ENCODE results near the gene KLHL20.

The KLHL20 gene

GRCh38 chr1:173818459-173818858 is 103.7 kb downstream of the KLHL20 start:
- H3K9me3 ChIP-seq (ENCODE audit: insufficient read depth, low read length), result 0 out of 2 replicates have a peak, but pooled peaks cover 3% of the 10 kb centered on the region
- H3K4me1 ChIP-seq (ENCODE audit: insufficient read depth, insufficient read length), result no peaks in the 10 kb centered on the region
- H3K4me3 ChIP-seq (ENCODE audit: insufficient read length, low read depth), result no peak overlapping the region
- no peaks in the 10 kb centered on the region for H3K27me3 ChIP-seq (ENCODE audit: insufficient read depth, insufficient read length)
- no peak for DNase-seq (ENCODE audit: low read depth, low spot score)
- H3K9ac ChIP-seq (ENCODE audit: insufficient read length, low read depth), result no peak overlapping the region
- no peak for TF ChIP-seq ZNF274 (IDR thresholded peaks at IDR 0.05; ENCODE audit: low read depth, low read length)
- H3K36me3 ChIP-seq (ENCODE audit: insufficient read depth, insufficient read length, low read length), result peaks cover 38% of the 10 kb centered on the region

GRCh38 chr1:173821680-173822079 is 106.9 kb downstream of the KLHL20 start:
- Histone ChIP-seq H3K27me3 (ENCODE audit: insufficient read depth, insufficient read length) (no peaks in the 10 kb centered on the region), H3K9ac (ENCODE audit: insufficient read length, low read depth) (no peak overlapping the region), H3K9me3 (ENCODE audit: insufficient read depth, low read length) (0 out of 2 replicates have a peak, but pooled peaks cover 3% of the 10 kb centered on the region), H3K4me3 (ENCODE audit: insufficient read length, low read depth) (no peak overlapping the region), H3K36me3 (ENCODE audit: insufficient read depth, insufficient read length, low read length) (peaks cover 40% of the 10 kb centered on the region), H3K4me1 (ENCODE audit: insufficient read depth, insufficient read length) (no peaks in the 10 kb centered on the region)
- TF ChIP-seq YY1 (IDR thresholded peaks at IDR 0.05; ENCODE audit: insufficient read depth, insufficient read length) (no peak), SUZ12 (IDR thresholded peaks at IDR 0.05; ENCODE audit: extremely low read depth, insufficient read depth, insufficient read length) (no peak), ZNF274 (IDR thresholded peaks at IDR 0.05; ENCODE audit: low read depth, low read length) (no peak)
- DNase-seq (ENCODE audit: low read depth, low spot score), result no peak

DNA sequence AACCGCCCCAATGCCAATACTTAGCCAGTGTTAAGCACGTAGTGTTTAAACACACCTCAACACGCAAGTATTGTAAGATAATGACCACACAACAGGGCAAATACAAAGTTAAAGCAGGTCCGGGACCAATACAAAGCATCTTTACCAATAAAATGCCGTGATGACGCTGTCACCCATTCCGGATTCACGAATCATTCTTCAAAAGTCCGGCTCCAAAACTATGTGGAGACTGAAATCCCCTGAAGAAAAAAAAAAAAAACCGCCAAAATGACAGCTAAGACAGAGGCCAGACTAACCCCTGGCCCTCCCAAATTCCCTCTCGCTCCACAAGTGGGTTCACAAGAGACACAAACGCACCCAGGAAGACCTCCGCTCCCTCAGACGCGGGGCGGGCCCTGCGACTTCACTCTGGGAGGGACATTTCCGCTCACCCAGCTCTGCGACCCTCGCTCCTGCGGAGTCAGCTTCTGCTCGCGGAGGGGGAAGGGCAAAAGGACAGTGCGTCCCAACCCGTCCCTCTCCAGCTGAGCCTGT is 109.1 kb downstream of the KLHL20 start:
- H3K4me3 ChIP-seq (ENCODE audit: insufficient read length, low read depth), result peak overlapping the region; percentile 96
- H3K36me3 ChIP-seq (ENCODE audit: insufficient read depth, insufficient read length, low read length), result peaks cover 49% of the 10 kb centered on the region
- no peaks in the 10 kb centered on the region for H3K9me3 ChIP-seq (ENCODE audit: insufficient read depth, low read length)
- H3K9ac ChIP-seq (ENCODE audit: insufficient read length, low read depth), result peak overlapping the region; percentile 97
- TF ChIP-seq YY1 (IDR thresholded peaks at IDR 0.05; ENCODE audit: insufficient read depth, insufficient read length), result no peak
- TF ChIP-seq ZNF274 (IDR thresholded peaks at IDR 0.05; ENCODE audit: low read depth, low read length), result no peak
- no peak for TF ChIP-seq SUZ12 (IDR thresholded peaks at IDR 0.05; ENCODE audit: extremely low read depth, insufficient read depth, insufficient read length)
- no peaks in the 10 kb centered on the region for H3K4me1 ChIP-seq (ENCODE audit: insufficient read depth, insufficient read length)
- H3K27me3 ChIP-seq (ENCODE audit: insufficient read depth, insufficient read length), result no peaks in the 10 kb centered on the region
- DNase-seq (ENCODE audit: low read depth, low spot score), result no peak

DNA sequence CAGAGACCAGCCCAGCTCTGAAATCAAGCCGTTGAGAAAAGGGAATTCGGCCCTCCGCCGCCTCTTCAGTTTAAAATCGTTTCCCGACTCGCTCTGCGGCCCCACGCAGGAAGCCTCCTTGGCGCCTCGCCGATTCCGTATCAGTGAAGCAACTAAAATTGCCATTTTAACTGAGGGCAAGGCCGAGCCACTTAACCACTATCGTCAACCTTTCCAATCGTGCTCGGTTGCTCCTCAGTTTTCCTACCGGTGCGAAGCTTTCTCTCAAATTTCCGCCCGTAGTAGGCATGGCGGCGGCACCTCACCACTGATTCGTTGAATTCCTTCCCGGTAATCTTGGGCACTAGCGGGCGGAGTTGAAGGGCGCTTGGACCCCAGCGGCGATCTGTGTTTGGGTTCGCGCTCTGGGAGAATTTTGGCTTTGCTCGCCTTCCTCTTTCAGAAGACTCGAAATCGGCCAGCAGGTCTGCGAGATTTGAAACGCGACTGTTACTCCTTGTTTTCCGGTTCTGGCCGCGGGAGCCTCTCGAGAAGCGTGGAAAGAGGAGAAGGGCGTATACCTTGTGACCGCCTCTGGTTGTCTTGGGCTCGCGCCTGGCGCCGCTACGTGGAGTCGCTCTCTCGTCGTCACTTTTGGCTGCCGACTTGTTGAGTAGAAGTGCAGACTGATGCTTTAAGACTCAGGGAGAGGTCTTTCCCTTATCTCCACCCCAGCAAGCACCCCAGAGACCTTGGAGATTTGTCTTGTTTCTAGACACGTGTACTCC is 109.7 kb downstream of the KLHL20 start, which contains the start of the genes CENPL and DARS2:
Gene CENPL, minus strand, starts transcription at position 569 of the 767 bp plus-strand sequence. CDS start 13,584 bp downstream, outside the sequence.
Gene DARS2, plus strand, starts transcription at position 359 of the 767 bp plus-strand sequence. CDS start 557 bp downstream, outside the sequence.
- DNase-seq (ENCODE audit: low read depth, low spot score), result peak; percentile 98
- Histone ChIP-seq H3K36me3 (ENCODE audit: insufficient read depth, insufficient read length, low read length) (peaks cover 48% of the 10 kb centered on the region), H3K4me1 (ENCODE audit: insufficient read depth, insufficient read length) (no peaks in the 10 kb centered on the region), H3K4me3 (ENCODE audit: insufficient read length, low read depth) (peak within 1 kb of the TSS; percentile 96), H3K9me3 (ENCODE audit: insufficient read depth, low read length) (no peaks in the 10 kb centered on the region), H3K9ac (ENCODE audit: insufficient read length, low read depth) (peak within 1 kb of the TSS; percentile 97), H3K27me3 (ENCODE audit: insufficient read depth, insufficient read length) (no peaks in the 10 kb centered on the region)
- TF ChIP-seq YY1 (IDR thresholded peaks at IDR 0.05; ENCODE audit: insufficient read depth, insufficient read length), result peak; percentile 99
- TF ChIP-seq SUZ12 (IDR thresholded peaks at IDR 0.05; ENCODE audit: extremely low read depth, insufficient read depth, insufficient read length), result no peak
- TF ChIP-seq ZNF274 (IDR thresholded peaks at IDR 0.05; ENCODE audit: low read depth, low read length), result no peak

- no peak overlapping the region for H3K4me3 ChIP-seq (ENCODE audit: insufficient read length, low read depth)
These were observed 112.8 kb downstream of the KLHL20 start for GRCh38 chr1:173827611-173828010.

DNA sequence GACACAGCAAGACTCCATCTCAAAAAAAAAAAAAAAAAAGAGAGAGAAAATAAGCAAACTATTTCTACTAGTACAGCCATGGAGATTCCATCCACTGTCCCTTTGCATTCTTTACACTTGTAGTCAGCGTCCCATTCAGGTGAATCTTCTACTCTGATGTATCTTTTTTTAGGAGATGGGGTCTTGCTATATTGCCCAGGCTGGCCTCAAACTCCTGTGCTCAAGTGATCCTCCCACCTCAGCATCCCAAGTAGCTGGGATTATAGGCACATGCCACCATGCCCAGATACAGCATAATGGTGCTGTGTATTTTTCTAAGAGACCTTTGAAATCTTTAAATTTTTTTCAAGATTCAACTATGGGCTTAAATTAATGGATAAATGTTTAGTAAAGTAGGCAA is 118.0 kb downstream of the KLHL20 start:
- Histone ChIP-seq H3K4me1 (ENCODE audit: insufficient read depth, insufficient read length) (no peaks in the 10 kb centered on the region), H3K9me3 (ENCODE audit: insufficient read depth, low read length) (no peaks in the 10 kb centered on the region), H3K4me3 (ENCODE audit: insufficient read length, low read depth) (no peak overlapping the region), H3K9ac (ENCODE audit: insufficient read length, low read depth) (no peak overlapping the region), H3K36me3 (ENCODE audit: insufficient read depth, insufficient read length, low read length) (peaks cover 80% of the 10 kb centered on the region), H3K27me3 (ENCODE audit: insufficient read depth, insufficient read length) (no peaks in the 10 kb centered on the region)
- DNase-seq (ENCODE audit: low read depth, low spot score), result no peak
- TF ChIP-seq SUZ12 (IDR thresholded peaks at IDR 0.05; ENCODE audit: extremely low read depth, insufficient read depth, insufficient read length) (no peak), ZNF274 (IDR thresholded peaks at IDR 0.05; ENCODE audit: low read depth, low read length) (no peak), YY1 (IDR thresholded peaks at IDR 0.05; ENCODE audit: insufficient read depth, insufficient read length) (no peak)

More at GRCh38 chr1:173827611-173828010, 112.8 kb downstream of the KLHL20 start:
- no peaks in the 10 kb centered on the region for H3K27me3 ChIP-seq (ENCODE audit: insufficient read depth, insufficient read length)
- no peak overlapping the region for H3K9ac ChIP-seq (ENCODE audit: insufficient read length, low read depth)
- TF ChIP-seq SUZ12 (IDR thresholded peaks at IDR 0.05; ENCODE audit: extremely low read depth, insufficient read depth, insufficient read length) (no peak), ZNF274 (IDR thresholded peaks at IDR 0.05; ENCODE audit: low read depth, low read length) (no peak), YY1 (IDR thresholded peaks at IDR 0.05; ENCODE audit: insufficient read depth, insufficient read length) (no peak)
- H3K9me3 ChIP-seq (ENCODE audit: insufficient read depth, low read length), result no peaks in the 10 kb centered on the region
- DNase-seq (ENCODE audit: low read depth, low spot score), result no peak
- no peaks in the 10 kb centered on the region for H3K4me1 ChIP-seq (ENCODE audit: insufficient read depth, insufficient read length)
- peaks cover 54% of the 10 kb centered on the region for H3K36me3 ChIP-seq (ENCODE audit: insufficient read depth, insufficient read length, low read length)

All from NT2/D1 (cell line).